Kidney (tissue), 14 donors: ENCODE data around the gene TRIM62. TPM values are rescaled to one million over a fixed set of nuclear protein-coding genes. Genes with fewer than 3 reads are reported as not detected.

ENCODE experiments used
- DNase-seq, 5 donors: peaks; one replicate each; pipeline ENCODE4 v3.0.0-alpha.2; 2013 to 2020
- FAIRE-seq: peaks from 2 replicates; lab custom pipeline; 2012; peaks lifted over from hg19 to GRCh38; lab: Jason Lieb, UNC
- H3K27ac ChIP-seq, 2 donors: one replicate each; pipeline ENCODE4 v1.7.0; 2013; ENCODE audit warnings: low read depth in 2 of 2, low read length in 2 of 2, inconsistent platforms in 1 of 2
- H3K27me3 ChIP-seq: one replicate; pipeline ENCODE4 v1.7.1; 2013; ENCODE audit warnings: low read length, inconsistent platforms; ENCODE audit not compliant: control insufficient read depth, insufficient read depth
- H3K36me3 ChIP-seq, 3 donors: one replicate each; pipeline versions ENCODE4 v1.7.0 to v1.7.1; 2013; ENCODE audit warnings: low read length in 3 of 3, control low read depth in 1 of 3, inconsistent platforms in 1 of 3; ENCODE audit not compliant: insufficient read depth in 3 of 3, control insufficient read depth in 2 of 3
- H3K4me1 ChIP-seq, 3 donors: one replicate each; pipeline versions ENCODE4 v1.7.0 to v1.7.1; 2013; ENCODE audit warnings: low read length in 3 of 3, inconsistent platforms in 1 of 3, low read depth in 1 of 3; ENCODE audit not compliant: control insufficient read depth in 2 of 3, insufficient read depth in 2 of 3
- H3K4me3 ChIP-seq, 3 donors: one replicate each; pipeline versions ENCODE4 v1.7.0 to v1.8.1; 2013; ENCODE audit warnings: low read length in 3 of 3, control low read depth in 1 of 3, inconsistent platforms in 1 of 3
- H3K9ac ChIP-seq, 3 donors: one replicate each; pipeline versions ENCODE4 v1.7.0 to v1.7.1; 2013; ENCODE audit warnings: low read length in 3 of 3, control low read depth in 1 of 3, inconsistent platforms in 1 of 3
- H3K9me3 ChIP-seq, 3 donors: one replicate each; pipeline versions ENCODE4 v1.7.0 to v1.7.1; 2013; ENCODE audit warnings: low read length in 3 of 3, control low read depth in 1 of 3, inconsistent platforms in 1 of 3; ENCODE audit not compliant: control insufficient read depth in 2 of 3, insufficient read depth in 1 of 3
- CTCF ChIP-seq: IDR thresholded peaks from 3 replicates; pipeline ENCODE4 v1.5.1; 2012; ENCODE audit warnings: mild to moderate bottlenecking, moderate library complexity, borderline replicate concordance; ENCODE audit not compliant: insufficient read depth; ENCODE audit errors: extremely low read depth
- intact Hi-C: fragments of 100-400 bp; cut with DNase I; formaldehyde crosslinking; loops from one replicate; pipeline ENCODE4 v1.11.1; 2022
- polyA plus RNA-seq: library from polyadenylated mRNA; stranded (reverse); fragments of 350-450 nt; fragmentation: Illumina TruSeq; extraction: RNeasy Lipid Tissue Mini Kit (QIAGEN cat#74804); gene quantifications from one replicate; pipeline ENCODE4 v1.2.3, GENCODE V29; 2014; ENCODE audit warnings: low read depth, low replicate concordance; ENCODE audit not compliant: insufficient read depth
- total RNA-seq: library from RNA; stranded (reverse); fragmentation: NEBNext Ultra II Directional; extraction: Animal tissue kit (Norgen Biotek cat#: 25700); gene quantifications from one replicate; pipeline ENCODE4 v1.2.1, GENCODE V29; 2021
- donor health status: control.
- donor health status: control.
- donor health status: control.
- donor health status: control.
- donor health status: control.
- donor health status: DM: yes; HTN: yes; CAD: no.
- donor health status: Normal renal cell carcinoma (clear cell type).

TRIM62 gene
- total and polyA plus RNA-seq, 2 donors from 2014 or later, result 3.2 to 6.2 TPM

GRCh38 chr1:33167650-33168447, 14.0 kb downstream of the TRIM62 start:
- H3K9me3 ChIP-seq, result no peaks in the 10 kb centered on the region
- FAIRE-seq (no peak), DNase-seq (no peak)
- H3K9ac ChIP-seq, result no peak overlapping the region
- peaks cover 0 to 2% (median 0%) of the 10 kb centered on the region in 3 donors for H3K36me3 ChIP-seq
- no peak overlapping the region for H3K27ac ChIP-seq
- intact Hi-C loops, result no loop called here
- H3K27me3 ChIP-seq, result no peaks in the 10 kb centered on the region
- H3K4me3 ChIP-seq, result no peak overlapping the region
- TF ChIP-seq CTCF, result no peak
- H3K4me1 ChIP-seq, result peaks cover 0 to 5% (median 3%) of the 10 kb centered on the region in 3 donors

- no peak overlapping the region for H3K9ac ChIP-seq
- no peak for TF ChIP-seq CTCF
- H3K27me3 ChIP-seq, result no peaks in the 10 kb centered on the region
- peaks cover 0 to 4% (median 0%) of the 10 kb centered on the region in 3 donors for H3K4me1 ChIP-seq
- intact Hi-C loops, result no loop called here
- FAIRE-seq (no peak), DNase-seq (no peak)
- no peaks in the 10 kb centered on the region for H3K9me3 ChIP-seq
- H3K27ac ChIP-seq, result no peak overlapping the region
- H3K4me3 ChIP-seq, result no peak overlapping the region
- H3K36me3 ChIP-seq, result peaks cover 0 to 2% (median 0%) of the 10 kb centered on the region in 3 donors
Observed at GRCh38 chr1:33165809-33166208, 16.0 kb downstream of the TRIM62 start.

GRCh38 chr1:33165209-33165608, 16.6 kb downstream of the TRIM62 start:
- TF ChIP-seq CTCF, result no peak
- peak in 2 of 5 donors; percentile 37 to 67 for DNase-seq
- H3K36me3 ChIP-seq, result peaks cover 0 to 2% (median 0%) of the 10 kb centered on the region in 3 donors
- no peak overlapping the region for H3K27ac ChIP-seq
- intact Hi-C loops, result no loop called here
- H3K27me3 ChIP-seq, result no peaks in the 10 kb centered on the region
- H3K9me3 ChIP-seq, result no peaks in the 10 kb centered on the region
- H3K9ac ChIP-seq, result no peak overlapping the region
- no peak for FAIRE-seq
- peaks cover 0 to 6% (median 0%) of the 10 kb centered on the region in 3 donors for H3K4me1 ChIP-seq
- no peak overlapping the region for H3K4me3 ChIP-seq
